Dedifferentiated amniotic fluid mesenchymal stem cell (primary cell): Measurements from ENCODE around the gene FAM89B.
"Not testable (repeated sequence)": the region's sequence is repeated elsewhere in the genome, so short reads cannot be mapped to it uniquely, and the experiment has no call there.

ENCODE experiments used
- DNase-seq: peaks from one replicate; pipeline ENCODE4 v3.0.0-alpha.2; 2016; ENCODE audit errors: extremely low spot score

The FAM89B gene

GRCh38 chr11:65572356-65573051 lies at the start of gene FAM89B:
FAM89B (plus strand) TSS chr11:65572538; CDS start chr11:65572670, 132 bp downstream.
- peak; percentile 75 for DNase-seq

GRCh38 chr11:65522718-65523630 lies 49.4 kb upstream of the FAM89B start:
- DNase-seq, result not testable (repeated sequence)

- not testable (repeated sequence) for DNase-seq
Measured at GRCh38 chr11:65523631-65523968, 48.7 kb upstream of the FAM89B start.

GRCh38 chr11:65524014-65524740 lies 48.2 kb upstream of the FAM89B start:
- DNase-seq, result no peak

GRCh38 chr11:65524741-65525545 lies 47.4 kb upstream of the FAM89B start, which contains the start of gene SCYL1:
SCYL1 (plus strand) TSS chr11:65525083; CDS start chr11:65525154, 71 bp downstream.
- peak; percentile 68 for DNase-seq

- no peak for DNase-seq
Measured at GRCh38 chr11:65525546-65526480, 46.5 kb upstream of the FAM89B start.

- DNase-seq, result no peak
Measured at GRCh38 chr11:65526744-65527143, 45.6 kb upstream of the FAM89B start.

- no peak for DNase-seq
Measured at GRCh38 chr11:65528819-65529350, 43.5 kb upstream of the FAM89B start.

GRCh38 chr11:65529475-65530156 lies 42.7 kb upstream of the FAM89B start:
- no peak for DNase-seq

GRCh38 chr11:65530157-65530496 lies 42.2 kb upstream of the FAM89B start:
- DNase-seq, result no peak

GRCh38 chr11:65532388-65533064 lies 39.8 kb upstream of the FAM89B start:
- DNase-seq, result no peak

GRCh38 chr11:65535102-65535501 lies 37.2 kb upstream of the FAM89B start:
- no peak for DNase-seq

- DNase-seq, result no peak
Measured at GRCh38 chr11:65536412-65537295, 35.7 kb upstream of the FAM89B start.

- DNase-seq, result no peak
Measured at GRCh38 chr11:65537296-65537597, 35.1 kb upstream of the FAM89B start.

- DNase-seq, result no peak
Measured at GRCh38 chr11:65537620-65538231, 34.6 kb upstream of the FAM89B start.

- DNase-seq, result no peak
Measured at GRCh38 chr11:65538232-65538914, 34.0 kb upstream of the FAM89B start.
